ENCODE results near the gene NPTN. TPM values are rescaled to one million over a fixed set of nuclear protein-coding genes. Genes with fewer than 3 reads are reported as not detected.

NPTN gene
- 100 to 1,000 TPM; 166 to 264 (median 205) TPM for total RNA-seq
- polyA plus RNA-seq = 100 to 1,000 TPM in 1 of 2 donors, 10 to 100 TPM in 1; 89.3 to 194 TPM
- long read RNA-seq, donor 1, transcript NPTN-202 (8 exons, 2,817 nt) = major isoform, 30 of 61 reads
- long read RNA-seq, donor 1, partial matches to known transcripts = 5 of 61 reads
- long read RNA-seq, donor 1, other reads (novel, unspliced or antisense) = 20 of 61 reads
- long read RNA-seq, donor 2, transcript NPTN-202 (8 exons, 2,817 nt) = major isoform, 12 of 28 reads
- long read RNA-seq, donor 2, partial matches to known transcripts = 11 of 28 reads
- long read RNA-seq, donor 2, other reads (novel, unspliced or antisense) = 5 of 28 reads
- long read RNA-seq, donor 3, transcript NPTN-202 (8 exons, 2,817 nt) = major isoform, 69 of 91 reads
- long read RNA-seq, donor 3, partial matches to known transcripts = 6 of 91 reads
- long read RNA-seq, donor 3, other reads (novel, unspliced or antisense) = 15 of 91 reads

DNA sequence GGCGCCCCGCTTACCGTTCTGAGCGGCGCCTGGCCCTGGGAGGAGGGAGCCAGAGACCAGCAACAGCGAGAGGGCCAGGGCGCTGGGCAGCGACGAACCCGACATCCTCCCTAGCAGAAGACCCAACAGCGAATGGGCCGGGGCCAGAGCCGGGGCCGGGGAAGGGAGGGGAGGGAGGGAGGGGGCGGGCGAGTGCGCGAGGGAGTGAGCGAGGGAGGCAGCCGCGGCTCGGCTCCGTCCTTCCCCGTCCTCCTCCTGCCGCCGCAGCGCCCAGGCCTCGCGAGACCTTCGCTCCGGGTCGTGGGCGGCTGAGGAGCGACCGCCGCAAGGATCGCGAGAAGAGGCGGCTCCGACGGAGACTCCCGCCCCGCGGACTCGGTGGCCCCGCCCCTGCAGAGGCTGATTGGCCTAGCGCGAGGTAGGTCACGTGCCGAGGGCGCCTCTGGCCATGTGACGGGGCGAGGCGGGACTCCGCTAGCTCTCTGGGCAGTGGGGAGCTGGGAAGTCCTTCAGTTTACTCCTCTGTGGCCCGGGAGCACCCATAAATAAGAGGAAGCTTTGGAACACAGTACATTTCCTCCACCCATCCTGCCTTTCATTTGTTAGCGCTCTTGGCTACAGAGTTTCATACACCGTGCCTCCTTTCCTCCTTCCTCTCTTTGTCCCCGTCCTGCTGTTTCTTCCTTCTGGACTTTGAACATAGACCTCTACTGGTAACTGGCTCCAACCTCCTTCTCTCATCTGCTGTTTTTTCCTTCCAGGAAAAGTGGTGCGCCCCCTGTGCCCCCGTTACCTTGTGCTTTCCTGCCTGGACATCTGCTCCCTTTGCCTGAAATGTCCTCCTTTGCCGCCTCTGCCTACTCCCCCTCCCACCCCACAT is at the start of gene NPTN:
Gene NPTN, minus strand, starts transcription at position 279 of the 880 bp plus-strand sequence. Its CDS starts 174 bp downstream, at position 105.
- 2 to 12% (median 4%) methylated on average over 9 to 62 of the region's 62 CpGs for WGBS, 4 donors

DNA sequence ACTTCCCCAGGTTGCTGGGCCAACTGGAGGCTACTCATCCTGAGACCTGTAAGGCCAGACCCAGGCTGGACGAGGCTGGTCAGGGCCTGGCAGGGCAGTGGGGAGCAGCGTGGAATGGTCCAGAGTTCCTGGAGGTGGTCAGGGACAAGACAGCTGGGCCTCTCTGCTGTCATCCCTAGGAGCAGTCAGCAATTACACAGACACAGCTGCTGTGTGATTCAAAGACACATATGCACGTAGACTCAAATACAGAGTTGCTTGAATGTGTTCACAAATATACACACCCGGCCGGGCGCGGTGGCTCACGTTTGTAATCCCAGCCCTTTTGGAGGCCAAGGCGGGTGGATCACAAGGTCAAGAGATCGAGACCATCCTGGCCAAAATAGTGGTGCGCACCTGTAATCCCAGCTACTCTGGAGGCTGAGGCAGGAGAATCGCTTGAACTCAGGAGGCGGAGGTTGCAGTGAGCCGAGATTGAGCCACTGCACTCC is 49.5 kb upstream of the NPTN start:
- TF ChIP-seq POLR2A (IDR thresholded peaks at IDR 0.05) = no peak
- TF ChIP-seq, protein P1, sequence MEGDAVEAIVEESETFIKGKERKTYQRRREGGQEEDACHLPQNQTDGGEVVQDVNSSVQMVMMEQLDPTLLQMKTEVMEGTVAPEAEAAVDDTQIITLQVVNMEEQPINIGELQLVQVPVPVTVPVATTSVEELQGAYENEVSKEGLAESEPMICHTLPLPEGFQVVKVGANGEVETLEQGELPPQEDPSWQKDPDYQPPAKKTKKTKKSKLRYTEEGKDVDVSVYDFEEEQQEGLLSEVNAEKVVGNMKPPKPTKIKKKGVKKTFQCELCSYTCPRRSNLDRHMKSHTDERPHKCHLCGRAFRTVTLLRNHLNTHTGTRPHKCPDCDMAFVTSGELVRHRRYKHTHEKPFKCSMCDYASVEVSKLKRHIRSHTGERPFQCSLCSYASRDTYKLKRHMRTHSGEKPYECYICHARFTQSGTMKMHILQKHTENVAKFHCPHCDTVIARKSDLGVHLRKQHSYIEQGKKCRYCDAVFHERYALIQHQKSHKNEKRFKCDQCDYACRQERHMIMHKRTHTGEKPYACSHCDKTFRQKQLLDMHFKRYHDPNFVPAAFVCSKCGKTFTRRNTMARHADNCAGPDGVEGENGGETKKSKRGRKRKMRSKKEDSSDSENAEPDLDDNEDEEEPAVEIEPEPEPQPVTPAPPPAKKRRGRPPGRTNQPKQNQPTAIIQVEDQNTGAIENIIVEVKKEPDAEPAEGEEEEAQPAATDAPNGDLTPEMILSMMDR (IDR thresholded peaks at IDR 0.05) = no peak
- ATAC-seq = no peak
- H3K27ac ChIP-seq = peak overlapping the region in 1 of 12 donors; percentile 46
- H3K27me3 ChIP-seq = peaks cover 0 to 12% (median 0%) of the 10 kb centered on the region in 9 donors
- H3K4me3 ChIP-seq = no peak overlapping the region
- DNase-seq = no peak
- peaks cover 2 to 44% (median 28%) of the 10 kb centered on the region in 12 donors for H3K4me1 ChIP-seq
- no peaks in the 10 kb centered on the region for H3K9me3 ChIP-seq
- H3K36me3 ChIP-seq = no peaks in the 10 kb centered on the region
- intact Hi-C loops (cut with DNase I) = loop anchor here in 3 of 10 donors (5.0 to 10.0 kb wide), 2 partner anchors 45 to 48 kb away; partner anchors contain the start of gene NPTN (in 1 of the 3)
- 80 to 86% (median 85%) methylated on average over 14 of the region's 14 CpGs for WGBS, 4 donors

More for the DNA sequence above, at the start of gene NPTN:
- peak; percentile 99 to 100 (median 99) for DNase-seq
- Histone ChIP-seq H3K36me3 (no peaks in the 10 kb centered on the region), H3K27me3 (no peaks in the 10 kb centered on the region), H3K9me3 (no peaks in the 10 kb centered on the region), H3K4me1 (peaks cover 3 to 57% (median 41%) of the 10 kb centered on the region in 12 donors), H3K4me3 (peak within 1 kb of the TSS; percentile 83 to 100 (median 91)), H3K27ac (peak within 1 kb of the TSS; percentile 83 to 100 (median 96))
- intact Hi-C loops (cut with DNase I) = loop anchor here in 9 of 10 donors (2.0 to 10.0 kb wide), 7 partner anchors 36 to 329 kb away; partner anchors contain the start of gene CD276 (in 1 of the 9)
- peak; percentile 93 to 96 (median 94) for ATAC-seq
- TF ChIP-seq POLR2A (IDR thresholded peaks at IDR 0.05) = peak in 1 of 2 donors; percentile 83
- TF ChIP-seq, protein P1 (IDR thresholded peaks at IDR 0.05) = peak in 1 of 12 donors; percentile 17

DNA sequence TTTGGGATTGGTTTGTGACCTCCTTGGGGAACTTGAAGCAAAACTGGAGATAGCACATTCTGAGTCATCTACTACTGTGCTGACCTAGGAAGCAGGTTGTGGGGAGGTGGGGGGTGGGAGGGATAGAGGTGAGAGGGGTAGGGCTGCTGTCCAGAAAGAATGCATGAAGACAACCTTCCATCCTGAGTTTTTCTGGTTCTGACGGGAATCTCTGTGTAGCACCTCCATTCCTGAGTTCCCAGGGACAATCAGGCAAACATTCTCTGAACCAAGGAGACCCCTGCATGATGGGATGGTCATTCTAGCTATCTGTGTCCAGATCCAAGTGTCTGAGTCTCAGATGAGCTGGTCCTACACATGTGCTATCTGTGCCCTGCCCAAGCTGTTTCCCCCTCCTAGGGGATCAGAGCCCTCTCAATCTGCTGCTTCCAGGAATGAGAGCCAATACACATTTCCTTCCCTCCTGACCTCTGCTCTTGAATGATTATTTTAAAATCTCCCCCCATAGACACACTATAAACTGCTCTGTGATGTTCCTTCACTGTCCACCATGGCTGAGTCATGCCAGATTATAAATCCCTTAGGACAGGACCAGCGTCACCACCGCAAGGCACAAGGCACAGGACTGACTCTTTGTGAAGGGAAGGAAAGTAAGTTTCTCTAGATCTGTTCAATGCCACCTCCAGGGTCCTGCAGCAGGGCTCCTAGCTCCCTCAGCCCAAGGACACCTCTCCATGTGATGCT is 48.8 kb upstream of the NPTN start:
- H3K9me3 ChIP-seq = no peaks in the 10 kb centered on the region
- intact Hi-C loops (cut with DNase I) = loop anchor here in 3 of 10 donors (5.0 to 10.0 kb wide), 2 partner anchors 45 to 47 kb away; partner anchors contain the start of gene NPTN (in 1 of the 3)
- 62 to 86% (median 70%) methylated on average over 3 of the region's 3 CpGs for WGBS, 4 donors
- H3K4me3 ChIP-seq = no peak overlapping the region
- DNase-seq (no peak), ATAC-seq (no peak)
- TF ChIP-seq, protein P1 (IDR thresholded peaks at IDR 0.05) = no peak
- no peak for TF ChIP-seq POLR2A (IDR thresholded peaks at IDR 0.05)
- H3K4me1 ChIP-seq = peaks cover under 1 to 40% (median 22%) of the 10 kb centered on the region in 12 donors
- peak overlapping the region in 1 of 12 donors; percentile 46 for H3K27ac ChIP-seq
- no peaks in the 10 kb centered on the region for H3K36me3 ChIP-seq
- peaks cover 0 to 12% (median 0%) of the 10 kb centered on the region in 9 donors for H3K27me3 ChIP-seq
